HFF-Myc (cell line): ENCODE measurements around the gene GET4.

ENCODE experiments used
- DNase-seq: peaks from one replicate; pipeline ENCODE4 v3.0.0-alpha.2; 2011; ENCODE audit warnings: low read depth; ENCODE audit errors: extremely low read depth
- H3K4me3 ChIP-seq: replicated peaks from 2 replicates; pipeline ENCODE4 v1.5.1; 2011; ENCODE audit warnings: low read depth, mild to moderate bottlenecking, control low read depth, low read length
- TF ChIP-seq, protein P1 (sequence below): IDR thresholded peaks from 2 replicates; pipeline ENCODE4 v1.5.1; 2012; ENCODE audit warnings: mild to moderate bottlenecking, low read depth, low read length, control low read depth; ENCODE audit errors: missing control alignments

The GET4 gene

GRCh38 chr7:931871-932650, 55.7 kb downstream of the GET4 start:
- DNase-seq: no peak

DNA sequence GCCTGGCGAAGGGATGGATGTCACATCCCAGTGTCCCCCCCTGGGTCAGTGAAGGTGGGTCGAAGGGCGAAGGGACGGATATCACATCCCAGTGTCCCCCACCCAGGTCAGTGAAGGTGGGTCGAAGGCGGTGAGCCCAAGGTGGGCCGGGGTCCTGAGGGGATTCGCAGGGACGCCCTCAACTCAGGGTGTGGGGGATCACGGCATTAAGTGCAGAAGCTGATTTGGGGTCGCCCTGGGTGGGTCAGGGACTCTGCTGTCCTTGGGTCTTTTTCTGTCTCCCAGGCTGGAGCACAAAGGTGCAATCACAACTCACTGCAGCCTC, 56.3 kb downstream of the GET4 start:
- no peak overlapping the region for H3K4me3 ChIP-seq
- TF ChIP-seq, protein P1, sequence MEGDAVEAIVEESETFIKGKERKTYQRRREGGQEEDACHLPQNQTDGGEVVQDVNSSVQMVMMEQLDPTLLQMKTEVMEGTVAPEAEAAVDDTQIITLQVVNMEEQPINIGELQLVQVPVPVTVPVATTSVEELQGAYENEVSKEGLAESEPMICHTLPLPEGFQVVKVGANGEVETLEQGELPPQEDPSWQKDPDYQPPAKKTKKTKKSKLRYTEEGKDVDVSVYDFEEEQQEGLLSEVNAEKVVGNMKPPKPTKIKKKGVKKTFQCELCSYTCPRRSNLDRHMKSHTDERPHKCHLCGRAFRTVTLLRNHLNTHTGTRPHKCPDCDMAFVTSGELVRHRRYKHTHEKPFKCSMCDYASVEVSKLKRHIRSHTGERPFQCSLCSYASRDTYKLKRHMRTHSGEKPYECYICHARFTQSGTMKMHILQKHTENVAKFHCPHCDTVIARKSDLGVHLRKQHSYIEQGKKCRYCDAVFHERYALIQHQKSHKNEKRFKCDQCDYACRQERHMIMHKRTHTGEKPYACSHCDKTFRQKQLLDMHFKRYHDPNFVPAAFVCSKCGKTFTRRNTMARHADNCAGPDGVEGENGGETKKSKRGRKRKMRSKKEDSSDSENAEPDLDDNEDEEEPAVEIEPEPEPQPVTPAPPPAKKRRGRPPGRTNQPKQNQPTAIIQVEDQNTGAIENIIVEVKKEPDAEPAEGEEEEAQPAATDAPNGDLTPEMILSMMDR: no peak
- no peak for DNase-seq

More at GRCh38 chr7:931871-932650, 55.7 kb downstream of the GET4 start:
- no peak overlapping the region for H3K4me3 ChIP-seq
- TF ChIP-seq, protein P1: no peak

DNA sequence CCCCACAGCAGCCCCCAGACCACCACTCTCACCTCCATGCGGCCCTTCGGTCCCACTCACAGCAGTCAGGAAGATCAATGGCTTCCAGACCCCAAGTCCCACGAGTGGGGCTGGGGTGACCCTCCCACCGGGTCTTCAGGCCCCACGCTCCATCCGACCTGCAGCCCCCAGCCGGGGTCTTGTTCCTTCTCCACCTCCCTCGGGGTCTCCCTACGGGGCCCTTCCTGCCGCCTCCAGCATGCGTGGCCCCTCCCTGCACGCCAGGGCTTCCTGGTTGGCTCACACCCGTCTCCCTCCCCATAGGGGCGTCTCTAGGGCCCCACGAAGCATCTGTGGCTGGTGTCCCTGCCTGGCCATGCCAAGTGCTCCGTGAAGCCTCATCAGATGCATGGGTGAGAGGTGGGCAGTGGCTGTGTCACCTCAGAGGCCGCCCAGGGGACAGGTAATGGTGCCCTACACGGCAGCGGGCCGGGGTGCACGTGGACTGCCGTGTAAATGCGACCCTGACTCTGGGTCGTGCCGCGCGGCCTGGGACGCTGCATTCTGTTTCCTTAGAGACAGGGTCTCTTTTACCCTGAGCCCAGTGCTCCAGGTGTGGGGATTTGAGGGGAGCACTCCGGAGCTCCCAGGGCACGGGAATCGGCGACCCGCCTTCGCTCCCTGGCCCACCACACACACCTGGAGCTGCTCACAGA, 58.3 kb downstream of the GET4 start:
- TF ChIP-seq, protein P1: no peak
- DNase-seq: no peak
- no peak overlapping the region for H3K4me3 ChIP-seq

GRCh38 chr7:935164-935873, 59.0 kb downstream of the GET4 start:
- H3K4me3 ChIP-seq: no peak overlapping the region
- no peak for DNase-seq
- TF ChIP-seq, protein P1: no peak

- no peak overlapping the region for H3K4me3 ChIP-seq
- TF ChIP-seq, protein P1: no peak
- no peak for DNase-seq
Measured at GRCh38 chr7:935874-936385, 59.6 kb downstream of the GET4 start.

DNA sequence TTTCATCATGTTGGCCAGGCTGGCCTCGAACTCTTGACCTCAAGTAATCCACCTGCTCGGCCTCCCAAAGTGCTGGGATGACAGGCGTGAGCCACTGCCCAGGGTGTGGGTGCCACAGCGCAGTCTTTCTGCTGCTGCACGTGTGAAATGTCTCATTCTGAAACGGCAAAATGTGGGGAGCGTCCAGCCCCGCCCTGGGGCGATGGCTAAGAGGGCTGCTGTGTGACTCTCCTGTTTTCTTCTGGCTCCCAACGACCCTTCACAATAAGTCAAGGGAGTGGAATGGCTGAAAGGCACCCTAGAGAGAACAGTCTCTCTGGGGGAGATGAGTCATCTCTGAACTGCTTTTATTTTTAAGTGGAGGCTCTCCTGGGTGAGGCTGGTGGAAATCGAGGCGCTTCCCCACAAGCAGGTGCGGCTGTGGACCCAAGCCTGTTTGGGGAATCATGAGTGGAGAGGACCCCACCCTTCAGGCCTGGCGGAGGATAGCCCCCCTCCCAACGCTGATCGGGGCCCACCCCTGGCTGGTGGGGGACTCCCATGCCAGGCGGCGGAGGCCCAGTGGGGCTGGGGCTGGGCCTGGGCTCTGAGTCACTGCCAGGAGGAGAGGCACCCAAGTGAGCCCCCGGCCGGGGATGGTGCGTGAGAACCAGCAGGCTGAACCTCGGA, 60.2 kb downstream of the GET4 start:
- no peak overlapping the region for H3K4me3 ChIP-seq
- DNase-seq: no peak
- TF ChIP-seq, protein P1: no peak
